OCI-LY7 (cell line): ENCODE results near the gene RIC1. TPM values are rescaled to one million over a fixed set of nuclear protein-coding genes. Genes with fewer than 3 reads are reported as not detected.

Experiments
- BruUV-seq: library from RNA; stranded (reverse); fragments of 400-500 nt; replicated peaks from 2 replicates; lab custom pipeline; 2021; lab: Mats Ljungman, UMichigan
- CTCF ChIA-PET: fragments of 300-600 bp; sonication (Branson Sonifier 250); formaldehyde crosslinking; loops from one replicate; lab custom pipeline; 2022; ENCODE audit warnings: antibody characterized with exemption; ENCODE audit not compliant: unreplicated experiment; lab: Charles Lee
- POLR2A ChIA-PET: fragments of 300-600 bp; sonication (Branson Sonifier 250); formaldehyde crosslinking; loops from one replicate; lab custom pipeline; 2022; ENCODE audit warnings: antibody characterized with exemption; lab: Charles Lee
- DNase-seq: peaks from one replicate; pipeline ENCODE4 v3.0.0-alpha.2; 2015; ENCODE audit warnings: low spot score
- H2AFZ ChIP-seq: fragments of 200-600 bp; sonication (generic), shearing (Covaris generic); 2 replicates; pipeline ENCODE4 v1.6.1; 2014; ENCODE audit warnings: mild to moderate bottlenecking, antibody characterized with exemption, low read length, moderate library complexity
- H3K27ac ChIP-seq: fragments of 200-600 bp; sonication (generic); 2 replicates; pipeline ENCODE4 v1.5.1; 2014; ENCODE audit warnings: mixed run types, low read depth, mild to moderate bottlenecking, moderate library complexity, low read length, inconsistent platforms; ENCODE audit not compliant: poor library complexity, severe bottlenecking
- H3K36me3 ChIP-seq: fragments of 200-600 bp; sonication (generic); 2 replicates; pipeline ENCODE4 v1.6.1; 2014; ENCODE audit warnings: mild to moderate bottlenecking, antibody characterized with exemption, low read length, moderate library complexity, mixed read lengths; ENCODE audit not compliant: insufficient read depth
- H3K4me1 ChIP-seq: fragments of 200-600 bp; sonication (generic); 2 replicates; pipeline ENCODE4 v1.5.1; 2014; ENCODE audit warnings: mild to moderate bottlenecking, low read length; ENCODE audit not compliant: insufficient read depth, poor library complexity, severe bottlenecking
- H3K4me2 ChIP-seq: fragments of 200-600 bp; sonication (generic); 2 replicates; pipeline ENCODE4 v1.6.1; 2014; ENCODE audit warnings: mild to moderate bottlenecking, low read length
- H3K4me3 ChIP-seq: fragments of 200-600 bp; sonication (generic); 2 replicates; pipeline ENCODE4 v1.5.1; 2014; ENCODE audit warnings: mild to moderate bottlenecking, low read depth, low read length; ENCODE audit not compliant: poor library complexity, severe bottlenecking
- H3K79me2 ChIP-seq: fragments of 200-600 bp; sonication (generic); 2 replicates; pipeline ENCODE4 v1.6.1; 2016; ENCODE audit warnings: low read depth, mild to moderate bottlenecking, low read length, moderate library complexity, mixed read lengths; ENCODE audit not compliant: insufficient read depth
- H3K9me2 ChIP-seq: fragments of 200-600 bp; sonication (generic); 2 replicates; pipeline ENCODE4 v1.6.1; 2016; ENCODE audit warnings: mild to moderate bottlenecking, low read length, mixed read lengths; ENCODE audit not compliant: insufficient read depth
- H3K9me3 ChIP-seq: fragments of 200-600 bp; sonication (generic); 2 replicates; pipeline ENCODE4 v1.6.1; 2014; ENCODE audit warnings: mild to moderate bottlenecking, mixed run types, low read length, mixed read lengths
- H4K20me1 ChIP-seq: fragments of 200-600 bp; sonication (generic); 2 replicates; pipeline ENCODE4 v1.6.1; 2014; ENCODE audit warnings: mild to moderate bottlenecking, antibody characterized with exemption, low read length, moderate library complexity, mixed read lengths; ENCODE audit not compliant: insufficient read depth
- CTCF ChIP-seq: fragments of 200-600 bp; sonication (generic); conservative IDR thresholded peaks from 2 replicates; pipeline ENCODE4 v1.5.1; 2014; ENCODE audit warnings: mild to moderate bottlenecking, antibody characterized with exemption, low read length, moderate library complexity, mixed read lengths
- EZH2phosphoT487 ChIP-seq: fragments of 200-600 bp; sonication (generic); IDR thresholded peaks from 2 replicates; pipeline ENCODE4 v1.6.1; 2018; ENCODE audit warnings: low read depth, borderline replicate concordance, mild to moderate bottlenecking, mixed run types, antibody characterized with exemption, low read length, moderate library complexity, mixed read lengths
- intact Hi-C: fragments of 100-400 bp; cut with micrococcal nuclease; formaldehyde crosslinking; loops from one replicate; pipeline ENCODE4 v1.10.0; 2022; ENCODE audit not compliant: unreplicated experiment
- total RNA-seq, 2 experiments: library from RNA; depleted of rRNA in 1 of 2; stranded (reverse); fragments of >200 nt in 1 of 2; shearing (Covaris generic) in 1 of 2; gene quantifications; 2 replicates each; pipeline ENCODE4 v1.2.3, GENCODE V29; 2014 to 2022

RIC1 gene
- total RNA-seq, 2 experiments from 2014 or later, result 77.0 to 84.6 TPM

DNA sequence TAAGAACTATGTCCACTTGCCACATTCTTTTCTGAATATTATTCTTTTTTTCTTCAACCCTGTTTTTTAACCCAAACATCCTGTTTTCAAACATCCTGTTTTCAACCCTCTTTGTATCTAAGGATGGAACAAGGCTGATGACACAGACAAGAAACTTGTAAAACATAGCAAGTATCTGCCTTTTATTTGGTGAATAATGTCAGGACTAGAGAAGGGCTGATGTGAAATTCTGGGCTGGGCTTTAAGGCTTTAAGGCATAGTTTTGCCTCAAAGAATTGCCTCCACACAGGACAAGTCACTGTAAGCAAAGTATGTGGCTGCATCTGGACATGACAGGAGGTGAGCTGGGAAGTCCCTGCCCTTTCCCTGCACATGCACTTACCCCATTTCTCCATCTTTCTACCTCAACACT lies 42.5 kb upstream of the RIC1 start:
- peak; percentile 49 for DNase-seq
- H3K27ac ChIP-seq, result peak overlapping the region; percentile 48
- intact Hi-C loops, result no loop called here
- no peaks in the 10 kb centered on the region for H4K20me1 ChIP-seq
- no peaks in the 10 kb centered on the region for H3K79me2 ChIP-seq
- peaks cover 51% of the 10 kb centered on the region for H3K4me1 ChIP-seq
- H3K4me2 ChIP-seq, result peak overlapping the region; percentile 40
- no peak overlapping the region; the same call in 1 of the 2 replicates for H2AFZ ChIP-seq
- no peak for TF ChIP-seq EZH2phosphoT487
- BruUV-seq, result no TSS peak
- POLR2A ChIA-PET, result interaction anchor here (0.8 to 5.0 kb wide), 10 partner anchors 10 to 177 kb away, joined by 3 to 36 read pairs (median 3); partner anchors contain the start of genes PLGRKT and RIC1
- H3K9me2 ChIP-seq, result no peaks in the 10 kb centered on the region
- CTCF ChIA-PET, result interaction anchor here (1.9 kb wide), 1 partner anchor 42 kb away, joined by 5 read pairs; the partner anchor contains the start of gene RIC1
- no peaks in the 10 kb centered on the region for H3K9me3 ChIP-seq
- H3K4me3 ChIP-seq, result no peak overlapping the region
- no peaks in the 10 kb centered on the region for H3K36me3 ChIP-seq

GRCh38 chr9:5587024-5587423 lies 41.9 kb upstream of the RIC1 start:
- Histone ChIP-seq H3K9me2 (no peaks in the 10 kb centered on the region), H3K9me3 (no peaks in the 10 kb centered on the region), H3K4me1 (peaks cover 58% of the 10 kb centered on the region), H3K79me2 (no peaks in the 10 kb centered on the region), H2AFZ (no peak overlapping the region), H3K4me2 (peak overlapping the region; percentile 40), H3K4me3 (no peak overlapping the region), H3K36me3 (no peaks in the 10 kb centered on the region), H3K27ac (no peak overlapping the region), H4K20me1 (no peaks in the 10 kb centered on the region)
- intact Hi-C loops, result no loop called here
- BruUV-seq, result no TSS peak
- no peak for DNase-seq
- CTCF ChIA-PET, result interaction anchor here (0.6 to 1.9 kb wide), 2 partner anchors 41 to 137 kb away, joined by 3 to 5 read pairs; partner anchors contain the start of genes CD274 and RIC1
- POLR2A ChIA-PET, result interaction anchor here (0.9 to 5.0 kb wide), 9 partner anchors 9 to 148 kb away, joined by 3 to 36 read pairs (median 3); partner anchors contain the start of genes PLGRKT and RIC1
- TF ChIP-seq CTCF (no peak), EZH2phosphoT487 (no peak)

DNA sequence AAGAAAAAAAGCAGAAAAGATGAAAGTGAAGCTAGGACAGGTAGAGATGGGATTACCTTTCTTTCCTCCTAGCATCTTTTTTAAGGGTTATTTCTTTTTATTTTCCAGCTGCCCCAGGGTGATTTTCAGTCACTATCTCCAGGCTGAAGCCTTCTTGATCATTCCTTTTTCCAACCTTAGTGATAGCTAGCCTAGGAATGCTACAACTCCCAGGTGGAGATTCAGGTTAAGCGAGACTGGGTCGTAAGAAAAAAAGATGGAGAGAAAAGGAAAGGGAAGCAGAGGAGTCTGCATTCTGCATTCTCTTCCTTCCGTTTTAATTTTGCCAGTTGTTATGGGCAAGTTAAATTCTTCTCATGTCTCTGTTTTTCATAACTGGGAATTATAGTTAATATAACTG lies 36.7 kb upstream of the RIC1 start:
- H3K4me2 ChIP-seq, result no peak overlapping the region
- H3K79me2 ChIP-seq, result peaks cover 4% of the 10 kb centered on the region; the same call in 1 of the 2 replicates
- no peaks in the 10 kb centered on the region for H3K9me2 ChIP-seq
- peaks cover 74% of the 10 kb centered on the region for H3K4me1 ChIP-seq
- no peak overlapping the region for H3K4me3 ChIP-seq
- H3K27ac ChIP-seq, result no peak overlapping the region
- no peak for TF ChIP-seq EZH2phosphoT487
- TF ChIP-seq CTCF, result no peak
- no peak for DNase-seq
- intact Hi-C loops, result loop anchor here (10.0 kb wide), 2 partner anchors 243 to 287 kb away; partner anchors contain the start of genes ERMP1 and RLN2
- no TSS peak for BruUV-seq
- H4K20me1 ChIP-seq, result no peaks in the 10 kb centered on the region
- 0 out of 2 replicates have a peak, but pooled peaks cover 7% of the 10 kb centered on the region for H3K36me3 ChIP-seq
- ChIA-PET CTCF (no interaction called here), POLR2A (interaction anchor here (0.6 to 0.8 kb wide), 3 partner anchors 12 to 149 kb away, joined by 3 to 4 read pairs (median 3); no protein-coding TSS in a partner anchor)
- H2AFZ ChIP-seq, result no peak overlapping the region
- no peaks in the 10 kb centered on the region for H3K9me3 ChIP-seq
